G401 (cell line): Measurements from ENCODE around the gene NPIPA2. TPM values are rescaled to one million over a fixed set of nuclear protein-coding genes. Genes with fewer than 3 reads are reported as not detected.
"Not testable (repeated sequence)": the region's sequence is repeated elsewhere in the genome, so short reads cannot be mapped to it uniquely, and the experiment has no call there.

Experiments
- DNase-seq: peaks from one replicate; pipeline ENCODE4 v3.0.0-alpha.2; 2015; ENCODE audit warnings: low spot score
- in situ Hi-C: cut with HindIII; loops from 2 replicates; pipeline ENCODE4 v1.10.0; 2016; ENCODE audit warnings: low sequenced_read_pairs, mixed read lengths
- total RNA-seq: library from RNA; depleted of rRNA; stranded (reverse); fragments of >200 nt; shearing (Covaris generic); gene quantifications from 2 replicates; pipeline ENCODE4 v1.2.3, GENCODE V29; 2014; rRNA removed

Gene NPIPA2
- 0.37 TPM in 1 of 2 replicates, not detected in the other for total RNA-seq

- in situ Hi-C loops, result not testable (repeated sequence)
These were observed at the start of gene NPIPA2 for GRCh38 chr16:14742273-14743128. TSS of gene NPIPA2 (plus strand) at chr16:14742533. CDS start at chr16:14748066, 5,533 bp downstream.

GRCh38 chr16:14694129-14694528 lies 48.2 kb upstream of the NPIPA2 start, which contains the start of gene PLA2G10:
TSS of gene PLA2G10 (minus strand) at chr16:14694308. CDS start at chr16:14694229, 79 bp downstream.
- in situ Hi-C loops, DNase-seq: not testable (repeated sequence)

More at GRCh38 chr16:14742273-14743128, at the start of gene NPIPA2:
- DNase-seq, result not testable (repeated sequence)

DNA sequence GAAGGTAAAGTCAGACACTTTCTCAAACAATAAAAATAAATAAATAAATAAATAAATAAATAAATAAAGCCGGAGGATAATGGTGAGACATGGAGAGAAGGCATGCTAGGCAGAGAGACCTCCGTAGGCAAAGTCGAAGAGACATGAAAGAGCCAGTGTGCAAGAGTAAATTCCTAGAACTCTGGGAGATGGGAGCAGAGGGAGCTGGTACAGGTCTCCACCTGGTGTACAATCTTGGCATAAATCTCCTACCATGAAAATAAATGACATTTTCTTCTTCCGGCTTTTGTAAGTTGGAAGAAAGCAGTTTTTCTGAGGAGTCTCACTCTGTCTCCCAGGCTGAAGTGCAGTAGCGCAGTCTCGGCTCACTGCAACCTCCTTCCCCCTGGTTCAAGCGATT lies 40.5 kb upstream of the NPIPA2 start:
- in situ Hi-C loops, DNase-seq: not testable (repeated sequence)

DNA sequence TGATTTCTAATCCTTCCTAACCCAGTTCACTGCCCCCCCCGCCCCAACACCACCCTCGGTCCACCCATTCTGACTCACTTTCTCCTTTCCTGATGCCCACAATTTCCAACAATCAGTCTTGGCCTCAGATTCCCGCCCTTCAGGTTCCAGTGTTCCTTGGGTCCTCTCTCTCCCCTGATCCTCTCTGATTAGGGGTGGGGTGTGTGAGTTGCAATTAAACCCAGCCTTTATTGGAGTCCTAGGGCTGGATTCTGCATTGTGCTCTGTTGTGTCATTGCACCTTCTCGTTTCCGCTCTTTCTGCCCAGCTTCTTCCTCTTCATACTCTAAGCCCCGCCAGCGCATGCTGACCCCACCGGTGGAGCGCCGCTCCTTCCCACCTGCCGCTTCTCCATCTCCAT lies 39.7 kb upstream of the NPIPA2 start:
- in situ Hi-C loops, DNase-seq: not testable (repeated sequence)

GRCh38 chr16:14703156-14704011 lies 38.9 kb upstream of the NPIPA2 start, which contains the start of gene NPIPA3:
TSS of gene NPIPA3 (plus strand) at chr16:14703411. CDS start at chr16:14708944, 5,533 bp downstream.
- in situ Hi-C loops, DNase-seq: not testable (repeated sequence)

GRCh38 chr16:14733233-14733632 lies 9.1 kb upstream of the NPIPA2 start:
- in situ Hi-C loops, result not testable (repeated sequence)

DNA sequence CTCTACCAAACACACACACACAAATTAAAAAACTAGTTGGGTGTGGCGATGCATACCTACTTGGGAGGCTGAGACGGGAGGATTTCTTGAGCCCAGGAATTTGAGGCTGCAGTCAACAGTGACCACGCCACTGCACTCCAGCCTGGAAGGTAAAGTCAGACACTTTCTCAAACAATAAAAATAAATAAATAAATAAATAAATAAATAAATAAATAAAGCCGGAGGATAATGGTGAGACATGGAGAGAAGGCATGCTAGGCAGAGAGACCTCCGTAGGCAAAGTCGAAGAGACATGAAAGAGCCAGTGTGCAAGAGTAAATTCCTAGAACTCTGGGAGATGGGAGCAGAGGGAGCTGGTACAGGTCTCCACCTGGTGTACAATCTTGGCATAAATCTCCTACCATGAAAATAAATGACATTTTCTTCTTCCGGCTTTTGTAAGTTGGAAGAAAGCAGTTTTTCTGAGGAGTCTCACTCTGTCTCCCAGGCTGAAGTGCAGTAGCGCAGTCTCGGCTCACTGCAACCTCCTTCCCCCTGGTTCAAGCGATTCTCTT lies 1.4 kb upstream of the NPIPA2 start:
- in situ Hi-C loops, DNase-seq: not testable (repeated sequence)

More at GRCh38 chr16:14733233-14733632, 9.1 kb upstream of the NPIPA2 start:
- not testable (repeated sequence) for DNase-seq

DNA sequence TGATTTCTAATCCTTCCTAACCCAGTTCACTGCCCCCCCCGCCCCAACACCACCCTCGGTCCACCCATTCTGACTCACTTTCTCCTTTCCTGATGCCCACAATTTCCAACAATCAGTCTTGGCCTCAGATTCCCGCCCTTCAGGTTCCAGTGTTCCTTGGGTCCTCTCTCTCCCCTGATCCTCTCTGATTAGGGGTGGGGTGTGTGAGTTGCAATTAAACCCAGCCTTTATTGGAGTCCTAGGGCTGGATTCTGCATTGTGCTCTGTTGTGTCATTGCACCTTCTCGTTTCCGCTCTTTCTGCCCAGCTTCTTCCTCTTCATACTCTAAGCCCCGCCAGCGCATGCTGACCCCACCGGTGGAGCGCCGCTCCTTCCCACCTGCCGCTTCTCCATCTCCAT lies 539 bp upstream of the NPIPA2 start:
- DNase-seq, in situ Hi-C loops: not testable (repeated sequence)

DNA sequence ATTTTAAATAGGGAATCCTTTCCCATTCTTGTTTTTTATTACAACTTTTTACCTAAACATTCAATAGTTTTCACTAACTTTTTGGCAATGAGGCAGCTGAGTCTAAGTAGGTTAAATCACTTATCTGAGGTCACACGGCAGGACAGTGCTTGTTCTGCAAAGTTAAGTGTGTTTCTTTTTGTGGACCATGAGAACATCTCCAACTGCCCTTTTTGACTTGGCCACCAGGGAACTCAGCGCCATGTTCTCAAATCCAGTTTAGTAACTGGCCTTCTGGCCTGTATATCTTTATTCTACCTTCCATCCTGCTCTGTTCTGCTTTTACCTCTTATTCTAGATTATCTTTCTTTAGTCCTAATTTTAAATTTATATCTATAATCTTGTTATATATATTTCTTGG lies 31.3 kb downstream of the NPIPA2 start:
- in situ Hi-C loops, DNase-seq: not testable (repeated sequence)

DNA sequence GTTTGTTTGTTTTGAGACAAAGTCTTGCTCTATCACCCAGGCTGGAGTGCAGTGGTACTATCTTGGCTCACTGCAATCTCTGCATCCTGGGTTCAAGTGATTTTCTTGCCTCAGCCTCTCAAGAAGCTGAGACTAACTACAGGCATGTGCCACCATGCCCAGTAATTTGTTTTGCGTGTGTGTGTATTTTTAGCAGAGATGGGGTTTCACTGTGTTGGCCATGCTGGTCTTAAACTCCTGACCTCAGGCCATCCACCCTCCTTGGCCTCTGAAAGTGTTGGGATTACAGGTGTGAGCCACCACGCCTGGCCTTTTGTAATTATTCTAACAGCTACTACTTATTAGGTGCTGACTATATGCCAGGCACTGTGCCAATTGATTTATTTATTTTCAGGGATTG lies 33.3 kb downstream of the NPIPA2 start:
- in situ Hi-C loops, DNase-seq: not testable (repeated sequence)

DNA sequence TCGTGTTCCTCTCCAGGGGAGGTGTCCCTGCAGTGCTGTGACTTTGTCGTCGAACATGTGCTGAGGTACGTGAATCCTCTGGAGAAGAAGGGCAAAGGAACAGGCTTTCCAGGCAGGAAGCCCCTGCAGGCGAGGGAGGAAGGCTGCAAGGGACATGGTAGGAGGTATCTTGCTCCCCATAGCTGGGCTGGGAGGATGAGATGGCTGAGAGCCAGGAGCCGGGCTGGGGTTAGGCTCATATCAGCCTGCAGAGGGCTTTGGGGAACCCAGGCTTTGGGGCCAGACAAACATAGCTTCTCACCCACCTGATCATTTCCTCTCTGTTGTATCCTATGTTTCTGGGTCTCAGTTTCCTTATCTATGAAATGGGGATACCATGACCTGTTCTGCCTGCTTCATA lies 34.4 kb downstream of the NPIPA2 start:
- in situ Hi-C loops, DNase-seq: not testable (repeated sequence)

DNA sequence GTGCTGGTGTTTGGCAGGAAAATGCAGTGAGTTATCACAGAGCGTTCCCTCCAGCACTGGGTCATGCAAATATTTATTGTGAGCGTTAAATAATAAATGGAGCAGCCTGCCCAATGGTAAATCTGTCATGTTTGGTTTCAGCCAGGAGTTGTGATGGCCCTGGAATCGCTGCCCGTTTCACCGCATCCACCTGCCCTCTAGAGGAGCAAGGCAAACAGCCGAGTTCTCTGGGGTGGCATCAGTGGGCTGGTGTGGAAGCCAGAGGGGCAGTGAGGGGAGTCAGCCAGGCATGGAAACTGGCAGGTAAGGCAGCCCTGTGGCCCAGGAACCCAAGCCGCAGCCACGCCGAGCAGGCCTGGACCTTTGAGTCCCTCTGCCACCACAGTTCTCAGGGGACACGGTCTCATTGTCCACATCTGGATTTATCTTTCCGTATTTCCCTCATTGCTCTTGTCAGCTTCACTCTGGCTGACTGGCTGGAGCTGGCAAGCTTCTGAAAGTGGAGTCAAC lies 37.1 kb downstream of the NPIPA2 start:
- DNase-seq, in situ Hi-C loops: not testable (repeated sequence)

DNA sequence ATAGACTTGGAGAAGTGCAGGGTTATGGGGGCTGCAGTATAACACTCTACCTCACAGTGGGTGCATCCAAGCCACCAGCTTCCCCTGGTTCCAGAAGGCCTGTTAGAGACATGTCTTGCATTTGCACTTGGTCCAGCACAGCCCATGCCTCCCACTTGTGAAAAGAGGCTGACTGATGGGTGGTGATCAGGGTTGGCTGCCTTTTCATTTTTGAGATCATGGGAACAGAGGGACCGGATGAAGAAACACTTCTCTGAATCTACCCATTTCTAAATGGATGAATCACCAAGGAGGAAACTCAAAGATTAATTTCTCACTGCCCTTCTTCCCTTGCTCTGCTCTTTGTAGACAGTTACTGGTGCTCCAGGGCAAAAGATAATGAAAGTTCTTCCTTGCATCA lies 43.8 kb downstream of the NPIPA2 start:
- DNase-seq, result not testable (repeated sequence)

GRCh38 chr16:14789577-14789976 lies 47.2 kb downstream of the NPIPA2 start:
- in situ Hi-C loops, DNase-seq: not testable (repeated sequence)

More for the DNA sequence above, 43.8 kb downstream of the NPIPA2 start:
- in situ Hi-C loops, result not testable (repeated sequence)

- in situ Hi-C loops, DNase-seq: not testable (repeated sequence)
These were observed 48.1 kb downstream of the NPIPA2 start for GRCh38 chr16:14790320-14790956.

DNA sequence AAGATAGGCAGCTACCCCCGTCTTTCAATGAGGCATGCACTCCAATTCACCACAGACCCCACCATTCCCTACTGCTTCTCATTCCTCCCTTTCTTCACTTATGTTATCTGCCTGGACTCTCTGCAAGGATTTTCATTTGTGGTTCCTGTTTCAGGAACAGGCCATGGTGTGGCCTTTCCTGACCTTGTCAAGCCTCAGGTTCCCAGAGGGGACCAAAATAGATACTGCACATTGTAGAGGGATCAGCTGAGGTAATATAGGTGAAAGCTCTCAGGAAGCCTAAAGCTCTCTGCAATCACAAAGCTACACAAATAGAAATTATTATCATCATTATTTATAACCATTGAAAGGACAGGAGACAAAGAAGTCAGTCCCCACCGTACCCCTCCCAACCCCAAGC lies 50.6 kb downstream of the NPIPA2 start:
- DNase-seq, in situ Hi-C loops: not testable (repeated sequence)

GRCh38 chr16:14797558-14797957 lies 55.2 kb downstream of the NPIPA2 start:
- in situ Hi-C loops, DNase-seq: not testable (repeated sequence)

- in situ Hi-C loops, DNase-seq: not testable (repeated sequence)
These were observed 61.2 kb downstream of the NPIPA2 start for GRCh38 chr16:14803577-14803976.
